Peyer's patch (tissue), 4 donors: ENCODE measurements around the gene ANXA5.

Experiments used
- POLR2A ChIP-seq, 2 donors: fragments of 450-650 bp; IDR thresholded peaks; one replicate each; pipeline ENCODE4 v1.5.1; 2017; ENCODE audit warnings: antibody characterized with exemption in 2 of 2, mild to moderate bottlenecking in 2 of 2, moderate library complexity in 2 of 2
- TF ChIP-seq, protein P1 (sequence below), 6 experiments: fragments of 450-650 bp in 4 of 6; fragments of 200-600 bp in 2 of 6; sonication (generic) in 1 of 6; IDR thresholded peaks; one replicate each; pipeline ENCODE4 v1.5.1; 2017 to 2019; ENCODE audit warnings: antibody characterized with exemption in 6 of 6, mild to moderate bottlenecking in 3 of 6, moderate library complexity in 1 of 6

DNA sequence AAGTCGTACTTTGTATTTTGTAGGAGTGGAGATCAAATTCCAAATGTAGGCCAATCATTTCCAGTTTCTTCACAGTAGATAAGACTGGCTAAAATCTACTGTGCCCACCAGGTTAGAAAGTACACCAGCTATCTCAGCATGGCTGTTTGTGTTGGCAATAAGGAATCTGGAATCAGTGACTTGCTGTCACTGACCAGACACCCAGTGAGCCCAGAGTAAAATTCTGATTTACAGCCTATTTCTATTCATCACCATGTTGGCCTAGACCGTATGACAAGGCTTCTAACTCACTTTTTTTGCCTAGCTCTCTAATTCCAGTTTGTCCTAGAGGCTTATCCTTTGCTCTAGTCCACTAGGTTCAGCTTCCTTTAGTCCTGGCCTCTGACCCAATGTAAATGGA is 42.8 kb upstream of the ANXA5 start:
- TF ChIP-seq, protein P1, sequence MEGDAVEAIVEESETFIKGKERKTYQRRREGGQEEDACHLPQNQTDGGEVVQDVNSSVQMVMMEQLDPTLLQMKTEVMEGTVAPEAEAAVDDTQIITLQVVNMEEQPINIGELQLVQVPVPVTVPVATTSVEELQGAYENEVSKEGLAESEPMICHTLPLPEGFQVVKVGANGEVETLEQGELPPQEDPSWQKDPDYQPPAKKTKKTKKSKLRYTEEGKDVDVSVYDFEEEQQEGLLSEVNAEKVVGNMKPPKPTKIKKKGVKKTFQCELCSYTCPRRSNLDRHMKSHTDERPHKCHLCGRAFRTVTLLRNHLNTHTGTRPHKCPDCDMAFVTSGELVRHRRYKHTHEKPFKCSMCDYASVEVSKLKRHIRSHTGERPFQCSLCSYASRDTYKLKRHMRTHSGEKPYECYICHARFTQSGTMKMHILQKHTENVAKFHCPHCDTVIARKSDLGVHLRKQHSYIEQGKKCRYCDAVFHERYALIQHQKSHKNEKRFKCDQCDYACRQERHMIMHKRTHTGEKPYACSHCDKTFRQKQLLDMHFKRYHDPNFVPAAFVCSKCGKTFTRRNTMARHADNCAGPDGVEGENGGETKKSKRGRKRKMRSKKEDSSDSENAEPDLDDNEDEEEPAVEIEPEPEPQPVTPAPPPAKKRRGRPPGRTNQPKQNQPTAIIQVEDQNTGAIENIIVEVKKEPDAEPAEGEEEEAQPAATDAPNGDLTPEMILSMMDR (IDR thresholded peaks at IDR 0.05): no peak
- TF ChIP-seq POLR2A (IDR thresholded peaks at IDR 0.05): no peak
